SK-N-MC (cell line): ENCODE data around the gene PTPRJ.

ENCODE experiments used
- EZH2 ChIP-seq: fragments of 200-600 bp; sonication (generic); IDR thresholded peaks from one replicate; pipeline ENCODE4 v1.6.1; 2017; ENCODE audit warnings: antibody characterized with exemption
- FOXP2 ChIP-seq: optimal IDR thresholded peaks from 2 replicates; pipeline ENCODE3; 2011; ENCODE audit warnings: mild to moderate bottlenecking, moderate library complexity; ENCODE audit not compliant: insufficient read depth; ENCODE audit errors: extremely low read length, control extremely low read depth
- POLR2AphosphoS5 ChIP-seq: IDR thresholded peaks from 2 replicates; pipeline ENCODE4 v1.6.1; 2012; ENCODE audit warnings: mild to moderate bottlenecking, low read depth, low read length, borderline replicate concordance

- TF ChIP-seq EZH2 (no peak), POLR2AphosphoS5 (no peak), FOXP2 (no peak)
Measured at GRCh38 chr11:48013269-48013901, 33.0 kb downstream of the PTPRJ start.
